ENCODE measurements around the gene MEOX1. TPM values are rescaled to one million over a fixed set of nuclear protein-coding genes. Genes with fewer than 3 reads are reported as not detected.

MEOX1 gene
- total and polyA plus RNA-seq, 2 of the 8 experiments (the other 6 are each of a cell fraction or from before 2014, with no cell fraction given), result not detected

DNA sequence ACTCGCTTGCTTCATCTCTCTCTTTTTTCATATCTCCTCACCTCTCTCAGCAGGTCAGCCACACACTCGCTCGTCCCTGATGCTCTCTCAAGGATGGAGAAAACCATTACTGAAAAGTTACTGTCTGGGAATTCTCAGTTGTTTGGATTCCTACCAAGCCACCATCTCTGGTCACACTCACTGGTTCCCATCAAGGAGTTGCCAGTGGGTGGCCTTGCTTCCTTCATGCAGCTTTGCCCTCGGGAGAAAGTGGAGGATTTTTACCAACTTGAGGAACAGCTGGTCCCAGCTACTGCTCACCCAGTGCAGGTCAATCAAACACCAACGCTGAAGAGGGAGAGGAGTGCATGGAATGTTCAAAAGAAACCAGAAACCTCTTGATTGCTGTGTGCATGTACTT is 25.3 kb downstream of the MEOX1 start:
- POLR2A ChIA-PET (ENCODE audit: partially characterized antibody), result interaction anchor here (1.2 kb wide), 1 partner anchor 60 kb away, joined by 5 read pairs; no protein-coding TSS in a partner anchor
- Histone ChIP-seq H3K27ac (ENCODE audit: low read depth, low read length) (no peak overlapping the region), H3K9me3 (ENCODE audit: insufficient read depth in 2 of 2, low read depth in 1 of 2, low read length in 1 of 2) (no peaks in the 10 kb centered on the region), H3K23ac (ENCODE audit: insufficient read length) (no peak overlapping the region), H3K18ac (ENCODE audit: extremely low read depth, low read length) (no peak overlapping the region), H2BK120ac (replicated peaks; ENCODE audit: low read depth, low read length) (no peak overlapping the region), H2AFZ (ENCODE audit: low read length) (no peak overlapping the region), H3K36me3 (ENCODE audit: control insufficient read depth in 2 of 4, insufficient read depth in 4 of 4, low read length in 3 of 4) (no peaks in the 10 kb centered on the region), H3K14ac (ENCODE audit: insufficient read length) (no peak overlapping the region), H3K4me2 (ENCODE audit: insufficient read depth in 1 of 2, low read depth in 2 of 2, low read length in 2 of 2) (no peak overlapping the region), H3K4ac (replicated peaks; ENCODE audit: insufficient read length, low read depth, low read length) (no peak overlapping the region), H2BK15ac (ENCODE audit: low read length) (no peak overlapping the region), H2BK12ac (ENCODE audit: low read depth, low read length) (no peak overlapping the region), H4K5ac (ENCODE audit: insufficient read length, low read depth, low read length) (no peak overlapping the region), H2BK5ac (ENCODE audit: low read depth, low read length) (no peak overlapping the region), H3K9ac (replicated peaks in 1 of 4; ENCODE audit: extremely low read depth in 1 of 4, low read depth in 3 of 4, low read length in 3 of 4) (no peak overlapping the region), H3K79me1 (ENCODE audit: low read depth, low read length) (no peaks in the 10 kb centered on the region), H3K27me3 (replicated peaks in 1 of 4; ENCODE audit: control insufficient read depth in 3 of 4, extremely low read depth in 1 of 4, insufficient read depth in 3 of 4, low read length in 3 of 4) (no peaks in the 10 kb centered on the region), H3K56ac (replicated peaks; ENCODE audit: insufficient read length, low read depth, low read length) (no peak overlapping the region), H2AK5ac (ENCODE audit: low read depth, low read length) (no peak overlapping the region), H4K91ac (replicated peaks; ENCODE audit: insufficient read length, low read length) (no peak overlapping the region), H3K23me2 (ENCODE audit: low read depth, low read length) (peaks cover 2% of the 10 kb centered on the region; the same call in 1 of the 2 replicates), H4K8ac (ENCODE audit: extremely low read depth, insufficient read depth, low read length) (no peak overlapping the region), H3K79me2 (ENCODE audit: control insufficient read depth in 1 of 2, insufficient read depth in 2 of 2, low read length in 2 of 2) (no peaks in the 10 kb centered on the region), H2BK20ac (ENCODE audit: low read length) (no peak overlapping the region), H3K4me3 (ENCODE audit: extremely low read depth in 1 of 4, insufficient read depth in 2 of 4, low read depth in 3 of 4, low read length in 4 of 4) (no peak overlapping the region), H4K20me1 (replicated peaks in 1 of 2; ENCODE audit: control insufficient read depth in 1 of 2, insufficient read depth in 2 of 2, low read length in 2 of 2) (no peaks in the 10 kb centered on the region), H3K4me1 (replicated peaks in 1 of 4; ENCODE audit: control insufficient read depth in 3 of 4, insufficient read depth in 4 of 4, low read length in 3 of 4) (peaks cover 0 to 2% (median 0%) of the 10 kb centered on the region in 4 experiments; a peak in 2 of 7 replicates)
- DNase-seq (ENCODE audit: low read depth in 1 of 2, low spot score in 2 of 2), result no peak
- 83% methylated on average over 5 of the region's 5 CpGs; no CpG with 5 or more reads in 1 of the 2 experiments for WGBS, 2 experiments (ENCODE audit: extremely low coverage in 1 of 2, insufficient coverage in 1 of 2, insufficient read length in 1 of 2, insufficient replicate concordance in 2 of 2, low coverage in 1 of 2, low lambda C conversion rate in 2 of 2, missing lambda C conversion rate in 1 of 2)
- FAIRE-seq, result no peak
- CTCF ChIA-PET (ENCODE audit: partially characterized antibody), result interaction anchor here (0.6 to 2.0 kb wide), 4 partner anchors 15 to 112 kb away, joined by 3 to 9 read pairs (median 4); no protein-coding TSS in a partner anchor
- TF ChIP-seq HDAC6 (IDR thresholded peaks at IDR 0.05; ENCODE audit: low read depth, low read length) (no peak), CTCF (IDR thresholded peaks at IDR 0.05; ENCODE audit: control extremely low read depth in 1 of 3, insufficient read depth in 1 of 3, low read depth in 1 of 3, low read length in 3 of 3) (no peak), SAP30 (IDR thresholded peaks at IDR 0.05; ENCODE audit: insufficient read depth, insufficient replicate concordance, low read length) (no peak), MAX (IDR thresholded peaks at IDR 0.05) (no peak), EZH2 (IDR thresholded peaks at IDR 0.05; ENCODE audit: low read depth, low read length, severe bottlenecking) (no peak), CHD1 (IDR thresholded peaks at IDR 0.05; ENCODE audit: low read depth, low read length) (no peak), BCL11A (IDR thresholded peaks at IDR 0.05; ENCODE audit: low read depth in 2 of 2, low read length in 2 of 2) (no peak), RAD21 (IDR thresholded peaks at IDR 0.05 in 1 of 2, conservative IDR thresholded peaks at IDR 0.05 in 1 of 2; ENCODE audit: low read depth in 2 of 2, low read length in 2 of 2) (no peak)
